ENCODE measurements around the gene JUNB. TPM values are rescaled to one million over a fixed set of nuclear protein-coding genes. Genes with fewer than 3 reads are reported as not detected.

The JUNB gene
- total and polyA plus RNA-seq, 10 of the 15 experiments (the other 5 are each of a cell fraction or from before 2014, with no cell fraction given): 0.55 to 144 (median 68.3) TPM

- TF ChIP-seq ZNF592 (IDR thresholded peaks at IDR 0.05): no peak
- TF ChIP-seq, protein P1, sequence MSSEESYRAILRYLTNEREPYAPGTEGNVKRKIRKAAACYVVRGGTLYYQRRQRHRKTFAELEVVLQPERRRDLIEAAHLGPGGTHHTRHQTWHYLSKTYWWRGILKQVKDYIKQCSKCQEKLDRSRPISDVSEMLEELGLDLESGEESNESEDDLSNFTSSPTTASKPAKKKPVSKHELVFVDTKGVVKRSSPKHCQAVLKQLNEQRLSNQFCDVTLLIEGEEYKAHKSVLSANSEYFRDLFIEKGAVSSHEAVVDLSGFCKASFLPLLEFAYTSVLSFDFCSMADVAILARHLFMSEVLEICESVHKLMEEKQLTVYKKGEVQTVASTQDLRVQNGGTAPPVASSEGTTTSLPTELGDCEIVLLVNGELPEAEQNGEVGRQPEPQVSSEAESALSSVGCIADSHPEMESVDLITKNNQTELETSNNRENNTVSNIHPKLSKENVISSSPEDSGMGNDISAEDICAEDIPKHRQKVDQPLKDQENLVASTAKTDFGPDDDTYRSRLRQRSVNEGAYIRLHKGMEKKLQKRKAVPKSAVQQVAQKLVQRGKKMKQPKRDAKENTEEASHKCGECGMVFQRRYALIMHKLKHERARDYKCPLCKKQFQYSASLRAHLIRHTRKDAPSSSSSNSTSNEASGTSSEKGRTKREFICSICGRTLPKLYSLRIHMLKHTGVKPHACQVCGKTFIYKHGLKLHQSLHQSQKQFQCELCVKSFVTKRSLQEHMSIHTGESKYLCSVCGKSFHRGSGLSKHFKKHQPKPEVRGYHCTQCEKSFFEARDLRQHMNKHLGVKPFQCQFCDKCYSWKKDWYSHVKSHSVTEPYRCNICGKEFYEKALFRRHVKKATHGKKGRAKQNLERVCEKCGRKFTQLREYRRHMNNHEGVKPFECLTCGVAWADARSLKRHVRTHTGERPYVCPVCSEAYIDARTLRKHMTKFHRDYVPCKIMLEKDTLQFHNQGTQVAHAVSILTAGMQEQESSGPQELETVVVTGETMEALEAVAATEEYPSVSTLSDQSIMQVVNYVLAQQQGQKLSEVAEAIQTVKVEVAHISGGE (CRISPR knock-in tag; IDR thresholded peaks at IDR 0.05): no peak
- peak; percentile 92 for TF ChIP-seq LARP7 (IDR thresholded peaks at IDR 0.05)
- TF ChIP-seq ZZZ3 (IDR thresholded peaks at IDR 0.05; ENCODE audit: control insufficient read depth, insufficient read length, low read depth): no peak
- peak; percentile 57 for TF ChIP-seq RELA (IDR thresholded peaks at IDR 0.05; ENCODE audit: borderline replicate concordance, partially characterized antibody)
- TF ChIP-seq FOS (IDR thresholded peaks at IDR 0.05; ENCODE audit: borderline replicate concordance, extremely low read depth, insufficient read length): no peak
- no peak for TF ChIP-seq IRF4 (IDR thresholded peaks at IDR 0.05; ENCODE audit: low read depth, low read length)
- TF ChIP-seq CREB1 (IDR thresholded peaks at IDR 0.05; ENCODE audit: low read depth): peak; percentile 53; the same call in 1 of the 2 replicates
- no peak for TF ChIP-seq GABPA (IDR thresholded peaks at IDR 0.05; ENCODE audit: low read depth)
- peak; percentile 60 for TF ChIP-seq E4F1 (IDR thresholded peaks at IDR 0.05; ENCODE audit: borderline replicate concordance, partially characterized antibody)
- TF ChIP-seq RAD51 (IDR thresholded peaks at IDR 0.05): no peak
- peak; percentile 69; the same call in 1 of the 2 replicates for TF ChIP-seq CBFB (IDR thresholded peaks at IDR 0.05; ENCODE audit: low read depth)
- TF ChIP-seq SUZ12 (IDR thresholded peaks at IDR 0.05; ENCODE audit: unreplicated experiment): no peak
- TF ChIP-seq ASH2L (IDR thresholded peaks at IDR 0.05; ENCODE audit: borderline replicate concordance, low read depth): no peak
- no peak for TF ChIP-seq RAD21 (IDR thresholded peaks at IDR 0.05; ENCODE audit: insufficient read depth, low read depth, low read length)
- no peak for TF ChIP-seq MTA3 (IDR thresholded peaks at IDR 0.05; ENCODE audit: borderline replicate concordance, low read length)
These were observed 10.4 kb downstream of the JUNB start, which contains the start of the genes PRDX2 and THSD8 (continued) for GRCh38 chr19:12801466-12802266.

Data from GM12878 (cell line).